ENCODE results near the gene EPHB6.

Gene EPHB6

GRCh38 chr7:142894112-142894984 is 39.5 kb downstream of the EPHB6 start:
- no peak overlapping the region for H3K27ac ChIP-seq
- ChIA-PET CTCF (interaction anchor here (0.6 kb wide), 3 partner anchors 332 to 596 kb away, joined by 3 read pairs; no protein-coding TSS in a partner anchor), POLR2A (ENCODE audit: low non-redundant PET) (no interaction called here)
- TF ChIP-seq CTCF (conservative IDR thresholded peaks at IDR 0.05; ENCODE audit: low read depth), result no peak
- no peak for DNase-seq (ENCODE audit: low spot score)

GRCh38 chr7:142894985-142895593 is 40.2 kb downstream of the EPHB6 start:
- no peak for DNase-seq (ENCODE audit: low spot score)
- TF ChIP-seq CTCF (conservative IDR thresholded peaks at IDR 0.05; ENCODE audit: low read depth), result no peak
- H3K27ac ChIP-seq, result no peak overlapping the region
- CTCF ChIA-PET, result interaction anchor here (0.6 kb wide), 2 partner anchors 333 to 337 kb away, joined by 3 read pairs; no protein-coding TSS in a partner anchor
- POLR2A ChIA-PET (ENCODE audit: low non-redundant PET), result no interaction called here

GRCh38 chr7:142896151-142896550 is 41.3 kb downstream of the EPHB6 start:
- no peak for TF ChIP-seq CTCF (conservative IDR thresholded peaks at IDR 0.05; ENCODE audit: low read depth)
- no peak overlapping the region for H3K27ac ChIP-seq
- no peak for DNase-seq (ENCODE audit: low spot score)
- ChIA-PET POLR2A (ENCODE audit: low non-redundant PET) (no interaction called here), CTCF (no interaction called here)

- H3K27ac ChIP-seq, result no peak overlapping the region
- no peak for DNase-seq (ENCODE audit: low spot score)
- CTCF ChIA-PET, result no interaction called here
- no peak for TF ChIP-seq CTCF (conservative IDR thresholded peaks at IDR 0.05; ENCODE audit: low read depth)
- POLR2A ChIA-PET (ENCODE audit: low non-redundant PET), result no interaction called here
Measured at GRCh38 chr7:142896741-142897379, 42.0 kb downstream of the EPHB6 start.

GRCh38 chr7:142897691-142898090 is 42.8 kb downstream of the EPHB6 start:
- no peak for DNase-seq (ENCODE audit: low spot score)
- CTCF ChIA-PET, result no interaction called here
- POLR2A ChIA-PET (ENCODE audit: low non-redundant PET), result no interaction called here
- H3K27ac ChIP-seq, result no peak overlapping the region
- no peak for TF ChIP-seq CTCF (conservative IDR thresholded peaks at IDR 0.05; ENCODE audit: low read depth)

- ChIA-PET POLR2A (ENCODE audit: low non-redundant PET) (no interaction called here), CTCF (interaction anchor here (0.6 to 0.7 kb wide), 2 partner anchors 101 to 108 kb away, joined by 3 read pairs; no protein-coding TSS in a partner anchor)
- TF ChIP-seq CTCF (conservative IDR thresholded peaks at IDR 0.05; ENCODE audit: low read depth), result no peak
- no peak overlapping the region for H3K27ac ChIP-seq
- no peak for DNase-seq (ENCODE audit: low spot score)
Measured at GRCh38 chr7:142898377-142899170, 43.7 kb downstream of the EPHB6 start.

All from RWPE1 (cell line).